OCI-LY1 (cell line): ENCODE results near the gene TMEM272.

Source experiments
- H2AFZ ChIP-seq: fragments of 200-600 bp; sonication (generic), shearing (Covaris generic); 2 replicates; pipeline ENCODE4 v1.6.0; 2014; ENCODE audit warnings: antibody characterized with exemption, mild to moderate bottlenecking, low read length
- H3F3A ChIP-seq: fragments of 200-600 bp; sonication (generic), shearing (Covaris generic); 2 replicates; pipeline ENCODE4 v1.6.0; 2014; ENCODE audit warnings: mild to moderate bottlenecking, antibody characterized with exemption, low read length, moderate library complexity; ENCODE audit not compliant: insufficient read depth
- H3K27ac ChIP-seq: fragments of 200-600 bp; sonication (generic); 2 replicates; pipeline ENCODE4 v1.5.1; 2014; ENCODE audit warnings: low read length, mixed run types, mild to moderate bottlenecking, low read depth; ENCODE audit not compliant: poor library complexity, severe bottlenecking
- H3K27me3 ChIP-seq: fragments of 200-600 bp; sonication (generic); 2 replicates; pipeline ENCODE4 v1.6.0; 2014; ENCODE audit warnings: antibody characterized with exemption, mild to moderate bottlenecking, low read length, moderate library complexity; ENCODE audit not compliant: insufficient read depth
- H3K36me3 ChIP-seq: fragments of 200-600 bp; sonication (generic); 2 replicates; pipeline ENCODE4 v1.6.1; 2014; ENCODE audit warnings: mild to moderate bottlenecking, antibody characterized with exemption, low read length, moderate library complexity, mixed read lengths; ENCODE audit not compliant: insufficient read depth
- H3K4me1 ChIP-seq: fragments of 200-600 bp; sonication (generic); 2 replicates; pipeline ENCODE4 v1.5.1; 2014; ENCODE audit warnings: mild to moderate bottlenecking, low read length, moderate library complexity; ENCODE audit not compliant: insufficient read depth, severe bottlenecking
- H3K4me2 ChIP-seq: fragments of 200-600 bp; sonication (generic), shearing (Covaris generic); 2 replicates; pipeline ENCODE4 v1.6.1; 2014; ENCODE audit warnings: low read length
- H3K4me3 ChIP-seq: fragments of 200-600 bp; sonication (generic); 2 replicates; pipeline ENCODE4 v1.5.1; 2014; ENCODE audit warnings: low read length, low read depth, mild to moderate bottlenecking, mixed read lengths; ENCODE audit not compliant: poor library complexity, severe bottlenecking
- H3K79me2 ChIP-seq: fragments of 200-600 bp; shearing (Covaris generic); 2 replicates; pipeline ENCODE4 v1.6.1; 2016; ENCODE audit warnings: mixed run types, low read length, mixed read lengths; ENCODE audit not compliant: insufficient read depth
- H3K9ac ChIP-seq: fragments of 200-600 bp; sonication (generic), shearing (Covaris generic); 2 replicates; pipeline ENCODE4 v1.6.1; 2014; ENCODE audit warnings: mild to moderate bottlenecking, low read length, mixed read lengths
- H3K9me2 ChIP-seq: fragments of 200-600 bp; sonication (generic), shearing (Covaris generic); 2 replicates; pipeline ENCODE4 v1.6.1; 2014; ENCODE audit warnings: low read depth, mild to moderate bottlenecking, low read length, mixed read lengths
- H3K9me3 ChIP-seq: fragments of 200-600 bp; shearing (Covaris generic); 2 replicates; pipeline ENCODE4 v1.6.1; 2014; ENCODE audit warnings: low read length, mixed read lengths
- H4K20me1 ChIP-seq: fragments of 200-600 bp; sonication (generic), shearing (Covaris generic); 2 replicates; pipeline ENCODE4 v1.6.0; 2016; ENCODE audit warnings: mild to moderate bottlenecking, low read length; ENCODE audit not compliant: insufficient read depth
- CTCF ChIP-seq: fragments of 200-600 bp; sonication (generic), shearing (Covaris generic); IDR thresholded peaks from 2 replicates; pipeline ENCODE4 v1.5.1; 2017; ENCODE audit warnings: mild to moderate bottlenecking, antibody characterized with exemption, low read length, moderate library complexity, mixed read lengths
- EZH2 ChIP-seq: fragments of 200-600 bp; sonication (generic), shearing (Covaris generic); IDR thresholded peaks from 2 replicates; pipeline ENCODE4 v1.8.0; 2017; ENCODE audit warnings: borderline replicate concordance, mixed run types, mild to moderate bottlenecking, antibody characterized with exemption, low read length, moderate library complexity, mixed read lengths

The TMEM272 gene

DNA sequence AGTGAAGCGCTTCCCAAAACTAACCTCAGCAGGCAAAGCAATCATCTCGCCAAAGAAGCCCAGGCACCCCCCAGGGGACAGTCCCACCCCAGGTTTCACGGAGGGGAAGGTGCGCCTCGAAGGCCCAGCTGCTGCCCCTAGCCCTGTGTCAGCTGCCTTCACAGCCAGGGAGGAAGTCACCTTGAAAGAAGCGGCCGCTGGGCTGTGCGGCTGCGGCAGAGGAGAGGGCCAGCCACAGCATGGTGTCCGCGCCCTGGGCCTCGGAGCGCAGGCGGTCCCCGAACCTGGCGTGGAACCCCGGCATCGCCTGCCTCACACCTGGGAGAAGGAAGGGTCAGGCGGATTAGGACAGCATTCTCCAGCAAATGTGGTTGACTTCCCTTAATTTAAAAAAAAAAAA, 76.0 kb downstream of the TMEM272 start:
- no peaks in the 10 kb centered on the region for H4K20me1 ChIP-seq
- no peaks in the 10 kb centered on the region for H3K79me2 ChIP-seq
- no peak overlapping the region for H3K27ac ChIP-seq
- no peaks in the 10 kb centered on the region for H3K36me3 ChIP-seq
- no peaks in the 10 kb centered on the region for H3K9me2 ChIP-seq
- no peaks in the 10 kb centered on the region for H3K27me3 ChIP-seq
- H2AFZ ChIP-seq, result no peak overlapping the region
- no peak overlapping the region for H3K9ac ChIP-seq
- TF ChIP-seq CTCF (no peak; the same call in 1 of the 2 replicates), EZH2 (no peak)
- H3K4me1 ChIP-seq, result peaks cover 20% of the 10 kb centered on the region
- H3F3A ChIP-seq, result no peaks in the 10 kb centered on the region
- H3K9me3 ChIP-seq, result no peaks in the 10 kb centered on the region
- no peak overlapping the region for H3K4me3 ChIP-seq
- H3K4me2 ChIP-seq, result no peak overlapping the region

DNA sequence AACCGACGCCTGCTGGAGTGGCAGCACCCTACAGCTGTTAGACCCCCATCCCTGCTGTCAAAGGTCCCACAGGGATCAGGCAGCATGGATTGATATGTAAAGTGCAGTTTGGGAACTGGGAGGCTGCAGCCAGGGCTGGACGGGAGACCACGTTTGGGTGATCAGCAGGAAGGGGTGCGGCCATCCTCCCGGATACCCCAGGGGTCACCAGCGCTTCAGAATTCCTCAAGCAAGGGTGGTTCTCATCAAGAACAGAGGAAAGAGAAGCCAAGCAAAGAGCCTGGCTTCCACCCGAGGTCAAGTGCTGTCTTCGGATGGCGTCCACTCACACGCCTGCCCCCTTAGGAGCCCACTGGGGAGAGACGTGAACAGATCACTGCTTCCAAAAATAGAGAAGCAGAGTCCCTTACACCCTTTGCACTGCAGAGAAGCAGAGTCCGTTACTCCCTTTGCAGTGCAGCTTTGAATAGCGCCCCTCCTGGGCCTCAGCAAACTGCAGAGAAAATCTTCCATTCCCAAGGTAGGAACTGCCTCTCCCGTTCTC, 76.5 kb downstream of the TMEM272 start:
- Histone ChIP-seq H3K9me2 (no peaks in the 10 kb centered on the region), H3F3A (no peaks in the 10 kb centered on the region), H3K27ac (no peak overlapping the region), H3K9me3 (no peaks in the 10 kb centered on the region), H3K27me3 (no peaks in the 10 kb centered on the region), H3K4me2 (no peak overlapping the region), H3K36me3 (no peaks in the 10 kb centered on the region), H4K20me1 (no peaks in the 10 kb centered on the region), H3K79me2 (no peaks in the 10 kb centered on the region), H3K9ac (no peak overlapping the region), H3K4me3 (no peak overlapping the region), H3K4me1 (peaks cover 20% of the 10 kb centered on the region), H2AFZ (no peak overlapping the region)
- TF ChIP-seq EZH2 (no peak), CTCF (peak; percentile 9; the same call in 1 of the 2 replicates)

- H3K4me1 ChIP-seq, result peaks cover 20% of the 10 kb centered on the region
- H2AFZ ChIP-seq, result no peak overlapping the region
- H3K79me2 ChIP-seq, result no peaks in the 10 kb centered on the region
- no peak overlapping the region for H3K4me2 ChIP-seq
- no peaks in the 10 kb centered on the region for H3K9me2 ChIP-seq
- no peaks in the 10 kb centered on the region for H3F3A ChIP-seq
- H3K36me3 ChIP-seq, result no peaks in the 10 kb centered on the region
- no peaks in the 10 kb centered on the region for H3K9me3 ChIP-seq
- H3K4me3 ChIP-seq, result no peak overlapping the region
- H3K27ac ChIP-seq, result no peak overlapping the region
- TF ChIP-seq EZH2, result no peak
- peak; percentile 66 for TF ChIP-seq CTCF
- no peak overlapping the region for H3K9ac ChIP-seq
- H3K27me3 ChIP-seq, result no peaks in the 10 kb centered on the region
- H4K20me1 ChIP-seq, result no peaks in the 10 kb centered on the region
Observed at GRCh38 chr13:51767100-51767499, 77.9 kb downstream of the TMEM272 start.
